Tibial artery (tissue), 4 donors: ENCODE measurements around the gene MAP7.

Experiments used
- DNase-seq, 2 donors: peaks; one replicate each; pipeline ENCODE4 v3.0.0-alpha.2; 2019
- H3K27ac ChIP-seq, 2 donors: fragments of 200-600 bp; sonication (generic) in 1 of 2; 1 replicate in 1 of 2; 2 replicates in 1 of 2; pipeline ENCODE4 v1.5.1; 2018 to 2019; ENCODE audit warnings: mild to moderate bottlenecking in 1 of 2
- H3K27me3 ChIP-seq, 2 donors: fragments of 200-600 bp; sonication (generic) in 1 of 2; one replicate each; pipeline versions ENCODE4 v1.5.1 to v1.6.0; 2016 to 2019
- H3K36me3 ChIP-seq, 3 donors: fragments of 200-600 bp; sonication (generic) in 2 of 3; one replicate each; pipeline ENCODE4 v1.5.1; 2016 to 2019; ENCODE audit warnings: mild to moderate bottlenecking in 2 of 3
- H3K4me1 ChIP-seq, 4 donors: fragments of 200-600 bp; sonication (generic) in 2 of 4; 1 replicate in 3 of 4; 2 replicates in 1 of 4; pipeline ENCODE4 v1.5.1; 2016 to 2019
- H3K4me3 ChIP-seq, 2 donors: fragments of 200-600 bp; sonication (generic) in 1 of 2; 1 replicate in 1 of 2; 2 replicates in 1 of 2; pipeline ENCODE4 v1.5.1; 2018 to 2019; ENCODE audit warnings: mild to moderate bottlenecking in 2 of 2
- H3K9me3 ChIP-seq, 3 donors: fragments of 200-600 bp; sonication (generic) in 1 of 3; one replicate each; pipeline ENCODE4 v1.5.1; 2016 to 2019
- CTCF ChIP-seq, 2 experiments: fragments of 200-600 bp in 1 of 2; fragments of 450-650 bp in 1 of 2; IDR thresholded peaks; one replicate each; pipeline ENCODE4 v1.5.1; 2017 to 2019; ENCODE audit warnings: antibody characterized with exemption in 2 of 2, mild to moderate bottlenecking in 1 of 2, moderate library complexity in 1 of 2
- intact Hi-C: fragments of 100-400 bp; cut with DNase I; formaldehyde crosslinking; loops from one replicate; pipeline ENCODE4 v1.15.0; 2023; ENCODE audit warnings: low total_unique reads

The MAP7 gene

GRCh38 chr6:136306466-136306865 is 243.8 kb downstream of the MAP7 start:
- Histone ChIP-seq H3K27me3 (no peaks in the 10 kb centered on the region), H3K4me3 (no peak overlapping the region), H3K4me1 (no peaks in the 10 kb centered on the region), H3K27ac (no peak overlapping the region), H3K9me3 (no peaks in the 10 kb centered on the region), H3K36me3 (no peaks in the 10 kb centered on the region)
- DNase-seq, result no peak
- intact Hi-C loops, result loop anchor here (5.0 kb wide), 1 partner anchor 521 kb away; no protein-coding TSS in a partner anchor
- no peak for TF ChIP-seq CTCF (IDR thresholded peaks at IDR 0.05)

GRCh38 chr6:136304410-136304809 is 245.8 kb downstream of the MAP7 start:
- no peak overlapping the region for H3K27ac ChIP-seq
- DNase-seq, result no peak
- TF ChIP-seq CTCF (IDR thresholded peaks at IDR 0.05), result no peak

GRCh38 chr6:136303516-136303915 is 246.7 kb downstream of the MAP7 start:
- Histone ChIP-seq H3K36me3 (no peaks in the 10 kb centered on the region), H3K9me3 (no peaks in the 10 kb centered on the region), H3K27ac (no peak overlapping the region), H3K4me1 (no peaks in the 10 kb centered on the region), H3K4me3 (no peak overlapping the region), H3K27me3 (no peaks in the 10 kb centered on the region)
- no peak for DNase-seq
- intact Hi-C loops, result no loop called here
- TF ChIP-seq CTCF (IDR thresholded peaks at IDR 0.05), result no peak

More at GRCh38 chr6:136304410-136304809, 245.8 kb downstream of the MAP7 start:
- Histone ChIP-seq H3K9me3 (no peaks in the 10 kb centered on the region), H3K4me1 (no peaks in the 10 kb centered on the region), H3K36me3 (no peaks in the 10 kb centered on the region), H3K4me3 (no peak overlapping the region), H3K27me3 (no peaks in the 10 kb centered on the region)
- intact Hi-C loops, result no loop called here

GRCh38 chr6:136294621-136295020 is 255.6 kb downstream of the MAP7 start:
- Histone ChIP-seq H3K4me1 (peaks cover 3 to 7% (median 5%) of the 10 kb centered on the region in 4 donors), H3K27me3 (no peaks in the 10 kb centered on the region), H3K27ac (no peak overlapping the region), H3K4me3 (no peak overlapping the region), H3K36me3 (no peaks in the 10 kb centered on the region), H3K9me3 (no peaks in the 10 kb centered on the region)
- TF ChIP-seq CTCF (IDR thresholded peaks at IDR 0.05), result no peak
- intact Hi-C loops, result no loop called here
- DNase-seq, result no peak
